GM12878 (cell line): ENCODE results near the gene MBIP. TPM values are rescaled to one million over a fixed set of nuclear protein-coding genes. Genes with fewer than 3 reads are reported as not detected.

ENCODE experiments used
- ATAC-seq: fragments of 200-7000 bp; cut with Tn5 transposase; 3 replicates; pipeline ENCODE4 v1.9.1; 2020; ENCODE audit warnings: mild to moderate bottlenecking, moderate library complexity
- BruUV-seq: library from RNA; stranded (reverse); fragments of 400-500 nt; replicated peaks from 2 replicates; lab custom pipeline; 2021; lab: Mats Ljungman, UMichigan
- CTCF ChIA-PET: fragments of 300-600 bp; sonication (Branson Sonifier 250); formaldehyde crosslinking; extraction: SDS; loops from one replicate; lab custom pipeline; 2021; ENCODE audit warnings: inconsistent platforms; lab: Yijun Ruan, JAX
- POLR2A ChIA-PET: fragments of 350-600 bp; formaldehyde crosslinking; extraction: SDS; loops from one replicate; lab custom pipeline; 2021; ENCODE audit warnings: inconsistent platforms; lab: Charles Lee
- RAD21 ChIA-PET: fragments of 300-600 bp; sonication (Branson Sonifier 250); formaldehyde crosslinking; loops from one replicate; lab custom pipeline; 2023; ENCODE audit warnings: antibody characterized with exemption; ENCODE audit not compliant: unreplicated experiment; lab: Charles Lee
- SMC1A ChIA-PET: fragments of 300-600 bp; sonication (Branson Sonifier 250); formaldehyde crosslinking; loops from one replicate; lab custom pipeline; 2023; ENCODE audit not compliant: unreplicated experiment, uncharacterized antibody; lab: Charles Lee
- DNase-seq: peaks from one replicate; pipeline ENCODE4 v3.0.0-alpha.2; 2011; ENCODE audit warnings: low read depth, low spot score
- FAIRE-seq: peaks from 3 replicates; lab custom pipeline; 2011; peaks lifted over from hg19 to GRCh38; lab: Jason Lieb, UNC
- H2AFZ ChIP-seq: 2 replicates; pipeline ENCODE4 v1.6.0; 2011; ENCODE audit warnings: low read depth, low read length, control low read depth; ENCODE audit not compliant: control insufficient read depth
- H3K27ac ChIP-seq: 2 replicates; pipeline ENCODE4 v1.5.1; 2011; ENCODE audit warnings: control low read depth; ENCODE audit not compliant: control insufficient read depth, insufficient read depth
- H3K27me3 ChIP-seq, 2 experiments: replicated peaks in 1 of 2; 2 replicates each; pipeline versions ENCODE4 v1.6.0 to v1.6.1; 2011; ENCODE audit warnings: low read length in 1 of 2; ENCODE audit not compliant: control insufficient read depth in 2 of 2, insufficient read depth in 2 of 2
- H3K36me3 ChIP-seq, 2 experiments: 2 replicates each; pipeline ENCODE4 v1.5.1; 2011; ENCODE audit warnings: low read length in 1 of 2; ENCODE audit not compliant: control insufficient read depth in 2 of 2, insufficient read depth in 2 of 2
- H3K4me1 ChIP-seq: 2 replicates; pipeline ENCODE4 v1.6.1; 2011; ENCODE audit warnings: mild to moderate bottlenecking, low read length, moderate library complexity, mixed read lengths; ENCODE audit not compliant: control insufficient read depth, insufficient read depth
- H3K4me2 ChIP-seq: 2 replicates; pipeline ENCODE4 v1.6.0; 2011; ENCODE audit warnings: control low read depth; ENCODE audit not compliant: control insufficient read depth, insufficient read depth
- H3K4me3 ChIP-seq: fragments of 200-600 bp; sonication (generic); 2 replicates; pipeline ENCODE4 v1.5.1; 2016
- H3K79me2 ChIP-seq: 2 replicates; pipeline ENCODE4 v1.6.0; 2011; ENCODE audit warnings: low read length; ENCODE audit not compliant: control insufficient read depth, insufficient read depth
- H3K9ac ChIP-seq: 2 replicates; pipeline ENCODE4 v1.8.0; 2011; ENCODE audit warnings: low read length, control low read depth, mixed read lengths; ENCODE audit not compliant: control insufficient read depth, insufficient read depth
- H3K9me3 ChIP-seq: replicated peaks from 3 replicates; pipeline ENCODE4 v1.5.1; 2011; ENCODE audit warnings: mild to moderate bottlenecking, low read length; ENCODE audit not compliant: control insufficient read depth, insufficient read depth
- H4K20me1 ChIP-seq: 2 replicates; pipeline ENCODE4 v1.6.0; 2011; ENCODE audit not compliant: control insufficient read depth, insufficient read depth
- CBX5 ChIP-seq: sonication (generic); IDR thresholded peaks from 2 replicates; pipeline ENCODE4 v1.6.1; 2016; ENCODE audit warnings: low read depth, moderate library complexity, mild to moderate bottlenecking, inconsistent platforms
- IRF4 ChIP-seq: IDR thresholded peaks from 2 replicates; pipeline ENCODE4 v1.6.1; 2011; ENCODE audit warnings: low read depth, low read length
- MYB ChIP-seq: fragments of 150-350 bp; IDR thresholded peaks from 2 replicates; pipeline ENCODE4 v1.6.1; 2014; ENCODE audit warnings: mild to moderate bottlenecking, low read depth, low read length, borderline replicate concordance
- PAX5 ChIP-seq: IDR thresholded peaks from 2 replicates; pipeline ENCODE4 v1.6.1; 2011; ENCODE audit warnings: low read depth, low read length, borderline replicate concordance
- WGBS: methylation state at CpG from one replicate; pipeline ENCODE4 v1.1.6; 2016; ENCODE audit warnings: low lambda C conversion rate; ENCODE audit not compliant: insufficient replicate concordance, insufficient coverage; ENCODE audit errors: missing lambda C conversion rate; 5-methylcytosine and 5-hydroxymethylcytosine counted together
- in situ Hi-C: fragments of 300-500 bp; cut with MboI; formaldehyde crosslinking; loops from 9 replicates; pipeline ENCODE4 v1.14.3; 2018; ENCODE audit warnings: mixed read lengths
- intact Hi-C: fragments of 100-400 bp; cut with micrococcal nuclease; formaldehyde crosslinking; loops from one replicate; pipeline ENCODE4 v1.14.2; 2022; ENCODE audit not compliant: unreplicated experiment
- polyA plus RNA-seq, 11 experiments: library from polyadenylated mRNA; depleted of rRNA in 4 of 11; unstranded in 6 of 11; stranded (reverse) in 5 of 11; fragments of >200 nt; fragmentation: Nextera tagmentation in 4 of 11; fragmentation: Illumina TruSeq in 1 of 11; extraction: Ambion mirVana in 4 of 11; extraction: Trizol in 1 of 11; gene quantifications; 1 replicate in 1 of 11; 2 replicates in 10 of 11; pipeline versions ENCODE4 v1.2.1 to v1.2.3, GENCODE V29; 2011 to 2016; ENCODE audit warnings: inconsistent platforms in 2 of 11, missing spikeins in 2 of 11, low read depth in 1 of 11
- total RNA-seq, 4 experiments: library from RNA; depleted of rRNA in 3 of 4; stranded (reverse); fragments of >200 nt in 3 of 4; fragmentation: Illumina TruSeq in 1 of 4; extraction: Trizol in 1 of 4; gene quantifications; 2 replicates each; pipeline versions ENCODE4 v1.2.1 to v1.2.3, GENCODE V29; 2013 to 2021
- TF ChIP-seq, protein P1 (sequence below): fragments of 450-650 bp; IDR thresholded peaks from 2 replicates; pipeline ENCODE4 v1.6.1; 2016; ENCODE audit warnings: mild to moderate bottlenecking
- TF ChIP-seq, protein P2 (sequence below): IDR thresholded peaks from 2 replicates; pipeline ENCODE4 v1.6.1; 2011; ENCODE audit warnings: borderline replicate concordance, low read depth, mild to moderate bottlenecking, moderate library complexity, mixed read lengths, low read length; ENCODE audit not compliant: insufficient read depth; ENCODE audit errors: extremely low read length
- TF ChIP-seq, protein P3 (sequence below): fragments of 450-650 bp; formaldehyde crosslinking; IDR thresholded peaks from 2 replicates; pipeline ENCODE4 v1.4.0; 2022; ENCODE audit warnings: mild to moderate bottlenecking, moderate library complexity
- TF ChIP-seq, protein P4 (sequence below): fragments of 450-650 bp; formaldehyde crosslinking; IDR thresholded peaks from 2 replicates; pipeline ENCODE4 v1.4.0; 2020; ENCODE audit warnings: mild to moderate bottlenecking, moderate library complexity

Gene MBIP
- total and polyA plus RNA-seq, 10 of the 15 experiments (the other 5 are each of a cell fraction or from before 2014, with no cell fraction given): 9.0 to 43.5 (median 32.1) TPM

DNA sequence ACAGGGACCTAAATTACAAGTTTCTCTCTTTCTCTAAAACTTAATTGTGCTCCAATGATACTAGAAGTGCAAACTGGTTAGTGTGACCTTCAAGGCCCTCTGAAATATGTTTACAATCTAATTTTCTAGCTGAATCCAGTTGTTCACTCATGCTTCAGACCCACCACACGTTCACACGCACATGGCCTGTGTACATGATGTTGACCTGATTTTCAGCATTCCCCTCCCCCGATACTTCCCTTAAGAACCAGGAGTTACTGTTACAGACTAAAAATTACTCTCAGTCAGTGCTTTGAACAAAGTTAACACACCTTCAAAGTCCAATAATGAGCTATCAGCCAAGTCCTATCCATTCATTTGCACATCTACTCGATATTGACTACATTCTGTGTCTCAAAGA is 16.5 kb downstream of the MBIP start:
- Histone ChIP-seq H3K9ac (no peak overlapping the region), H3K4me1 (no peaks in the 10 kb centered on the region), H4K20me1 (no peaks in the 10 kb centered on the region), H2AFZ (no peak overlapping the region), H3K9me3 (no peaks in the 10 kb centered on the region), H3K4me2 (no peak overlapping the region), H3K27ac (no peak overlapping the region), H3K36me3 (peaks cover 0 to 20% of the 10 kb centered on the region in 2 experiments; a peak in 2 of 4 replicates), H3K4me3 (no peak overlapping the region), H3K27me3 (no peaks in the 10 kb centered on the region), H3K79me2 (no peaks in the 10 kb centered on the region)
- intact Hi-C loops (no loop called here), in situ Hi-C loops (no loop called here)
- BruUV-seq: no TSS peak
- POLR2A ChIA-PET: no interaction called here
- DNase-seq (no peak), FAIRE-seq (no peak), ATAC-seq (no peak)
- CTCF ChIA-PET: interaction anchor here (1.1 to 1.6 kb wide), 2 partner anchors 10 to 16 kb away, joined by 4 to 6 read pairs; partner anchors contain the start of gene MBIP
- SMC1A ChIA-PET: interaction anchor here (1.2 kb wide), 1 partner anchor 168 kb away, joined by 4 read pairs; no protein-coding TSS in a partner anchor
- 75% methylated on average over 4 of the region's 4 CpGs for WGBS
- TF ChIP-seq, protein P1, sequence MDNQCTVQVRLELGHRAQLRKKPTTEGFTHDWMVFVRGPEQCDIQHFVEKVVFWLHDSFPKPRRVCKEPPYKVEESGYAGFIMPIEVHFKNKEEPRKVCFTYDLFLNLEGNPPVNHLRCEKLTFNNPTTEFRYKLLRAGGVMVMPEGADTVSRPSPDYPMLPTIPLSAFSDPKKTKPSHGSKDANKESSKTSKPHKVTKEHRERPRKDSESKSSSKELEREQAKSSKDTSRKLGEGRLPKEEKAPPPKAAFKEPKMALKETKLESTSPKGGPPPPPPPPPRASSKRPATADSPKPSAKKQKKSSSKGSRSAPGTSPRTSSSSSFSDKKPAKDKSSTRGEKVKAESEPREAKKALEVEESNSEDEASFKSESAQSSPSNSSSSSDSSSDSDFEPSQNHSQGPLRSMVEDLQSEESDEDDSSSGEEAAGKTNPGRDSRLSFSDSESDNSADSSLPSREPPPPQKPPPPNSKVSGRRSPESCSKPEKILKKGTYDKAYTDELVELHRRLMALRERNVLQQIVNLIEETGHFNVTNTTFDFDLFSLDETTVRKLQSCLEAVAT: no peak
- no peak for TF ChIP-seq CBX5
- TF ChIP-seq MYB: no peak
- no peak for TF ChIP-seq IRF4
- no peak for TF ChIP-seq PAX5
- TF ChIP-seq, protein P2, sequence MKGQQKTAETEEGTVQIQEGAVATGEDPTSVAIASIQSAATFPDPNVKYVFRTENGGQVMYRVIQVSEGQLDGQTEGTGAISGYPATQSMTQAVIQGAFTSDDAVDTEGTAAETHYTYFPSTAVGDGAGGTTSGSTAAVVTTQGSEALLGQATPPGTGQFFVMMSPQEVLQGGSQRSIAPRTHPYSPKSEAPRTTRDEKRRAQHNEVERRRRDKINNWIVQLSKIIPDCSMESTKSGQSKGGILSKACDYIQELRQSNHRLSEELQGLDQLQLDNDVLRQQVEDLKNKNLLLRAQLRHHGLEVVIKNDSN: no peak
- TF ChIP-seq, protein P3, sequence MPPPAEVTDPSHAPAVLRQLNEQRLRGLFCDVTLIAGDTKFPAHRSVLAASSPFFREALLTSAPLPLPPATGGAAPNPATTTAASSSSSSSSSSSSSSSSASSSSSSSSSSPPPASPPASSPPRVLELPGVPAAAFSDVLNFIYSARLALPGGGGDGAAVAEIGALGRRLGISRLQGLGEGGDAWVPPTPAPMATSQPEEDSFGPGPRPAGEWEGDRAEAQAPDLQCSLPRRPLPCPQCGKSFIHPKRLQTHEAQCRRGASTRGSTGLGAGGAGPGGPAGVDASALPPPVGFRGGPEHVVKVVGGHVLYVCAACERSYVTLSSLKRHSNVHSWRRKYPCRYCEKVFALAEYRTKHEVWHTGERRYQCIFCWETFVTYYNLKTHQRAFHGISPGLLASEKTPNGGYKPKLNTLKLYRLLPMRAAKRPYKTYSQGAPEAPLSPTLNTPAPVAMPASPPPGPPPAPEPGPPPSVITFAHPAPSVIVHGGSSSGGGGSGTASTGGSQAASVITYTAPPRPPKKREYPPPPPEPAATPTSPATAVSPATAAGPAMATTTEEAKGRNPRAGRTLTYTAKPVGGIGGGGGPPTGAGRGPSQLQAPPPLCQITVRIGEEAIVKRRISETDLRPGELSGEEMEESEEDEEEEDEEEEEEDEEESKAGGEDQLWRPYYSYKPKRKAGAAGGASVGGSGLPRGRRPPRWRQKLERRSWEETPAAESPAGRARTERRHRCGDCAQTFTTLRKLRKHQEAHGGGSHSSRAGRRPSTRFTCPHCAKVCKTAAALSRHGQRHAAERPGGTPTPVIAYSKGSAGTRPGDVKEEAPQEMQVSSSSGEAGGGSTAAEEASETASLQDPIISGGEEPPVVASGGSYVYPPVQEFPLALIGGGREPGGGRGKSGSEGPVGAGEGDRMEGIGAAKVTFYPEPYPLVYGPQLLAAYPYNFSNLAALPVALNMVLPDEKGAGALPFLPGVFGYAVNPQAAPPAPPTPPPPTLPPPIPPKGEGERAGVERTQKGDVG (CRISPR knock-in tag): no peak
- TF ChIP-seq, protein P4, sequence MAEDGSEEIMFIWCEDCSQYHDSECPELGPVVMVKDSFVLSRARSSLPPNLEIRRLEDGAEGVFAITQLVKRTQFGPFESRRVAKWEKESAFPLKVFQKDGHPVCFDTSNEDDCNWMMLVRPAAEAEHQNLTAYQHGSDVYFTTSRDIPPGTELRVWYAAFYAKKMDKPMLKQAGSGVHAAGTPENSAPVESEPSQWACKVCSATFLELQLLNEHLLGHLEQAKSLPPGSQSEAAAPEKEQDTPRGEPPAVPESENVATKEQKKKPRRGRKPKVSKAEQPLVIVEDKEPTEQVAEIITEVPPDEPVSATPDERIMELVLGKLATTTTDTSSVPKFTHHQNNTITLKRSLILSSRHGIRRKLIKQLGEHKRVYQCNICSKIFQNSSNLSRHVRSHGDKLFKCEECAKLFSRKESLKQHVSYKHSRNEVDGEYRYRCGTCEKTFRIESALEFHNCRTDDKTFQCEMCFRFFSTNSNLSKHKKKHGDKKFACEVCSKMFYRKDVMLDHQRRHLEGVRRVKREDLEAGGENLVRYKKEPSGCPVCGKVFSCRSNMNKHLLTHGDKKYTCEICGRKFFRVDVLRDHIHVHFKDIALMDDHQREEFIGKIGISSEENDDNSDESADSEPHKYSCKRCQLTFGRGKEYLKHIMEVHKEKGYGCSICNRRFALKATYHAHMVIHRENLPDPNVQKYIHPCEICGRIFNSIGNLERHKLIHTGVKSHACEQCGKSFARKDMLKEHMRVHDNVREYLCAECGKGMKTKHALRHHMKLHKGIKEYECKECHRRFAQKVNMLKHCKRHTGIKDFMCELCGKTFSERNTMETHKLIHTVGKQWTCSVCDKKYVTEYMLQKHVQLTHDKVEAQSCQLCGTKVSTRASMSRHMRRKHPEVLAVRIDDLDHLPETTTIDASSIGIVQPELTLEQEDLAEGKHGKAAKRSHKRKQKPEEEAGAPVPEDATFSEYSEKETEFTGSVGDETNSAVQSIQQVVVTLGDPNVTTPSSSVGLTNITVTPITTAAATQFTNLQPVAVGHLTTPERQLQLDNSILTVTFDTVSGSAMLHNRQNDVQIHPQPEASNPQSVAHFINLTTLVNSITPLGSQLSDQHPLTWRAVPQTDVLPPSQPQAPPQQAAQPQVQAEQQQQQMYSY (CRISPR knock-in tag): no peak
- RAD21 ChIA-PET: no interaction called here
